Neural cell (in vitro differentiated cells): ENCODE data around the gene ACVR1.

Experiments used
- CTCF ChIP-seq: fragments of 450-650 bp; IDR thresholded peaks from 2 replicates; pipeline ENCODE4 v1.5.1; 2014; ENCODE audit warnings: antibody characterized with exemption, mild to moderate bottlenecking, moderate library complexity; ENCODE audit not compliant: poor library complexity, severe bottlenecking
- EP300 ChIP-seq: fragments of 450-650 bp; conservative IDR thresholded peaks from 2 replicates; pipeline ENCODE4 v1.6.1; 2014; ENCODE audit warnings: antibody characterized with exemption, mild to moderate bottlenecking, moderate library complexity; ENCODE audit not compliant: poor library complexity, severe bottlenecking

GRCh38 chr2:157747695-157748370 lies 128.3 kb downstream of the ACVR1 start:
- TF ChIP-seq CTCF = no peak
- no peak for TF ChIP-seq EP300
